GOT3 (cell line): ENCODE data around the gene HIP1.
"Not testable (repeated sequence)": the region's sequence is repeated elsewhere in the genome, so short reads cannot be mapped to it uniquely, and the experiment has no call there.

Experiments
- DNase-seq: peaks from one replicate; lab custom pipeline; 2025; ENCODE audit warnings: mixed read lengths; lab: John Stamatoyannopoulos, UW

HIP1 gene

DNA sequence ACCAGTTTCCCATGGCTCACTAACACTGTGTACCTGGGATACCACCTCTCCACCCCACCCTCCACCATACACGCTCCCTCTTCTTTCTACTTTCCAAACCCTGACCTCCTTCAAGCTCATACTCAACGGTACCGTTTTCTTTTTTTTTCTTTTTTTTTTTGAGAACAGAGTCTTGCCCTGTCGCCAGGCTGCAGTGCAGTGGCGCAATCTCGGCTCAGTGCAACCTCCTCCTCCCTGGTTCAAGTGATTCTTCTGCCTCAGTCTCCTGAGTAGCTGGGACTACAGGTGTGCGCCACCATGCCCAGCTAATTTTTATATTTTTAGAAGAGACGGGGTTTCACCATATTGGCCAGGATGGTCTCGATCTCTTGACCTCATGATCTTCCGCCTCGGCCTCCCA, 129.3 kb downstream of the HIP1 start:
- DNase-seq: not testable (repeated sequence)

DNA sequence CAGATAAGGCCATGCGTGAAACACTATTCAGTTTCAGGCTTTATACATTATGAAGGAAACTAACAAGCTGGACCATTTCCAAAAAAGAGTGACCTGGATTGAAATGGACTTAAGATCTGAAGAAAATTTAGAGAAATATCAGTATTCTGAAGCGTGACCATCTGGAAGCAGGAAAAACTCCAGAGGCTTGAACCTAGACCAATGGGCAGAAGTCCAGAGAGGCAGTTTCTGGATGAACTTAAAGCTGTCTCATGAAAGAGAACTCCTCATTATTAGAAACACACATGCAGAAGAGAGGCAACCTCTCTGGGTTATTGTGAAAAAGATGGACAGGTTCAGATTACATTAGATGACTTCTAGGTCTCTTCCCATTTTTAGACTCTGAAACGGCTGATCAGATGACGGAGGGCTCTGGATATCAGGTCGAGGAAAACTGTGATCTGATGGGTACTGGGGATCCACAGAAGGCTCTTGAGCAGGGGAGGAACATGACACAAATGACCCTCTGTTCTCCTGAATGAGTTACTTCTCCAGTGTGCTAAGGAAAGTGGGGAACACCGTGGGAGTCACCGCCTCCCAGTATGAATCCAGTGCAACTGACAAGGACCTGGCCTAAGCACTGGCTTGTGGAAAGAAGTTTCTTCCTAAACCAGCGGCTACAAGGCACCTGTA, 130.2 kb downstream of the HIP1 start:
- DNase-seq: no peak

GRCh38 chr7:75604408-75604807, 134.3 kb downstream of the HIP1 start:
- DNase-seq: no peak

DNA sequence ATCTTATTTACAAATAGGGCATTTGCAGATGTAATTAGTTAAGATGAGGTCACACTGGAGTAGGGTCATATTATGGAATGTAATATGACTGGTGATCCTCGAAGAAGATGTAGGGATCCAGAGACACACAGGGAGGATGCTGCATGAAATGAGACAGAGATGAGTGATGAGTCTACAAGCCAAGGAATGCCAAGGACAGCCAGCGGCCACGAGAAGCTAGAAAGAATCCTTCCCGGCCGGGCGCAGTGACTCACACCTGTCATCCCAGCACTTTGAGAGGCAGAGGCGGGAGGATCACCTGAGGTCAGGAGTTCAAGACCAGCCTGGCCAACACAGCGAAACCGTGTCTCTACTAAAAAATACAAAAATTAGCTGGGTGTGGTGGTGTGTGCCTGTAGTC, 135.9 kb downstream of the HIP1 start:
- DNase-seq: not testable (repeated sequence)

DNA sequence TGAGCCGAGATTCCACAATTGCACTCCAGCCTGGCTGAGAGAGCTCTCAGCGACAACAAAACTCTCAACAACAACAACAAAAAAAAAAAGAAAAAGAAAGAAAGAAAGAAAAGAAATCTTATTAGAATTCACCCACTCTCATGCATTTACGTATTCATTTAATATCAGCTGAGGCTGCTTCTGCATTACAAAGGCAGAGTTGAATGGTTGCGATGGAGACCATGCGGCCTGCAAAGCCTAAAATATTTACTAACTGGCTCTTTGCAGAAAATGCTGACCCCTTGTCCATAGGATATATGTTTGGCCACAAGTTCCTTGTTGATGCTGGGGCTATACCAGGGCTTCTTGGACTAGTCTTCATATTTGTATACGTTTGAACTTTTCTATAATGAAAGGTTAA, 137.2 kb downstream of the HIP1 start:
- DNase-seq: no peak

- not testable (repeated sequence) for DNase-seq
These were observed 138.0 kb downstream of the HIP1 start for GRCh38 chr7:75600748-75601147.

DNA sequence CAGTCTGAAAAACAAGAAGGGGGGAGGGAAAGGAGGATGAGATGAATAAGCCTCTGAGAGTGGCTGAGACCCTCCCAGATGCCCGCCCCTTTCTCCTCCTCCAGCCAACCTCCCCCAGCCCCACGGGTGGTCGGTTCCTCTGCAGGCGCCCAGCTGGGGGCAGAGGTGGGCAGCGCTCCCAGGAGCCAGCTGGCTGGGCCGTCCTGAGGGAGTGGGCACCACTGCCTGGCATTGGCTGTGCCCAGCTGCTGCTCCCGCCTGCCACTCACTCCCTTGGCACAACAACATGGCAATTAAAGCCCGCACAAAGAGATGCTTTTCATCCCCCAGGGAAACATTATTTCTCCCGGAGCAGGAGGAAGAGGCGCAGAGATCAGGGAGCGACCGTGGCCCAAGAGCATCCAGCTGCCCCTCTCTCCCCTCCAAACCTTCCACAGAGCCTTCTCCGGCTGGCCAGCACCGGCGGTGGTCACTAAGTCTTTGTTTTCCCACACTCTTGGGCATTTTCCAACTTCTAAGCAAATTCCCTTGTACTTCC, 139.4 kb downstream of the HIP1 start:
- DNase-seq: no peak

DNA sequence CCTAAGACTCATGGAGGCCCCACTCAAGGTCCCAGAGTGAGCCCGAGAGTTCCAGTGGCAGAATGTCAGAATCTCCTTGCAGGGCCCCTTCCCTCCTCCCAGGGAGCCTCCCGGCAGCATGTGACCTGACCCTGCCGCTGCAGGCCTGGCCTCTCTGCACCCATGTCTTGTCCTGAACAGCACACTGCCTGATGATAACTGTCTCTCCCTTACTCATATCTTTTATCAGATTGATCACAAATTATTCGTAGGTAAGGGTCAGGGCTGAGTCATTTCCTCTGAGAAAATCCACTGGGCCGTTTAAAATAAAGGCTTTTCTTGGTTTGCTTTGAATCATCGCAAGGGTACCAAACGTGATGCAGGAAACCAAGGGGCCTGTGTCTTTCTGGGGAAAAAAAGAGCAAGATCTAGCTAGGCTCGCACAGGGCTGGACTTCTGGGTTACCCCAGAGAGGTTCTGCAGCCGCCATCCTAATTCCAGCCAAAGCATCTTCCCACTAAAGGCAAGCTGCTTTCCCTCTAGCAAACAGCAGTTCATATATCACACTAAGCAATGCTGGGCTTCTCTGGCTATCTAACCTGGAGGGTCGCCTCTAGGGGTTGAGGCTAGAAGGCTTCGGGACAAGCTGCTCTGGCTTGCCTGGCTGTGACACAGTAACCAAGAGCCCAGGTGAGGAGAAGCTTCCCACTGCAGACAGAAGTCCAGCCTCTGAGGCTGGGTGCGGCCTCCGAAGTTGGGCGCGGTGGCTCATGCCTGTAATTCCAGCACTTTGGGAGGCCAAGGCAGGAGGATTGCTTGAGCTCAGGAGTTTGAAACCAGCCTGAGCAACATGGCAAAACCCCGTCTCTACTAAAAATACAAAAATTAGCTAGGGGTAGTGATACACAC, 141.8 kb downstream of the HIP1 start:
- no peak for DNase-seq

DNA sequence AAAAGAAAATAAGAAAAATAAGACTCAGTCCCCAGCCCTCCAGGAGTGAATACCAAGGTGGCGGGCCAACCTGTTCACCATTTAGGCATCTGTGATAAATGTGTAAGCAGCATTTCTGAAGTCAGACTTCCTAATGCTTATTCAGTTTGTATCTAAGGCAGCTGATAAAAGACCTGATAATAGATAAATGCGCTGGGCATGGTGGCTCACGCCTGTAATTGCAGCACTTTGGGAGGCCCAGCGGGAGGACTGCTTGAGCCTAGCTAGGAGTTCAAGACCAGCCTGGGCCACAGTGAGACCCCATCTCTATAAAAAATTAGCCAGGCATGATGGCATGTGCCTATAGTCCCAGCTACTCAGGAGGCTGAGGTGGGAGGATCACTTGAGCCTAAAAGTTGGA, 143.0 kb downstream of the HIP1 start:
- DNase-seq: no peak

DNA sequence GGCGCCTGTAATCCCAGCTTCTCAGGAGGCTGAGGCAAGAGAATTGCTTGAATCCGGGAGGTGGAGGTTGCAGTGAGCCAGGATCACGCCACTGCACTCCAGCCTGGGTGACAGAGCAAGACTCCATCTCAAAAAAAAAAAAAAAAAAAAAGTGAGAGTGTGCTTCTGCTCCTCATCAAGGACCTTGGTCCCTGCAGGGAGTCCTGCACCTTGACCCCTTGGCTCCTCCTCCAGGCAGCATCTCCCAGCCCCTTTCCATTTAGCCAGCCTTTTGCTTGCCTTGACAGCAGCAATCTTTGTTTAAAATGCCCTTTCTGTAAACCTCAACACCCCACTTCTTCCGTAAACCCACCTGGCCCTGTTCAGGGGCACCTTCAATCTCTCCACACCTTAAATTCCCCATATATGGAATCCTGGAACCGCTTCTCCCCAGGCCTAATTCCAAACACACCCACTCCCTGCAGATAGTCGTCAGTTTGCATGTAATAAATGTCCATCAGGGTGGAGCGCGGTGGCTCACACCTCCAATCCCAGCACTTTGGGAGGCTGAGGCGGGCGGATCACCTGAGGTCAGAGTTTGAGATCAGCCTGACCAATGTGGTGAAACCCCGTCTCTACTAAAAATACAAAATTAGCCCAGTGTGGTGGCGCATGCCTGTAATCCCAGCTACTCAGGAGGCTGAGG, 145.1 kb downstream of the HIP1 start:
- not testable (repeated sequence) for DNase-seq

- no peak for DNase-seq
These were observed 147.1 kb downstream of the HIP1 start for GRCh38 chr7:75591467-75592255.

DNA sequence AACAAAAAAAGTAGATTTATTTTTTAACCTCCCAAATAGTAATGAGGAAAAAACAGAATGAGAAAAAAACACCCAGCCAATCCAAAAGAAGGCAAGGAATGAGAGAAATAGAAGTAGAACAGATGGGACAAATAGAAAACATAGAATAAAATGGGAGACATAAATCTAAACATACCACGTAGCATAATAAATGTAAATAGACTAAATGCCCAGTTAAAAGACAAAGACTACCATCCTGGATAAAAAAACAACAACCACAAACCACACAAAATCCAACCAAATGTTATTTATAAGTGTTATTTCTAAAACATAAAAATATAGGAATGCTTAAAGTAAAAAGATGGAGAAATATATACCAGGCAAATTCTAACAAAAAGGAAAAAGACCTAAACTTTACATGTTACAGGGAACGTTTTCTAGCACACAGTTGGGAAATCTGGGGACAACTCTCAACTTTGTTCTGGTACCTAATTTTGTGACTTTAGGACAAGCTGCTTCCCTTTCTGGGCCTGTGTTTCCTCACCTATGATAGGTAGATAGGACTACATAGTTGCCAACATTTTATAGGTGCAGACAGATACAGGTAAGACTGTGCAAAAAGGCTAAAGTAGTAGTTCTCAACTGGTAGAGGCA, 148.3 kb downstream of the HIP1 start:
- DNase-seq: no peak

GRCh38 chr7:75584354-75584753, 154.4 kb downstream of the HIP1 start:
- no peak for DNase-seq

GRCh38 chr7:75583255-75583654, 155.5 kb downstream of the HIP1 start:
- DNase-seq: no peak

DNA sequence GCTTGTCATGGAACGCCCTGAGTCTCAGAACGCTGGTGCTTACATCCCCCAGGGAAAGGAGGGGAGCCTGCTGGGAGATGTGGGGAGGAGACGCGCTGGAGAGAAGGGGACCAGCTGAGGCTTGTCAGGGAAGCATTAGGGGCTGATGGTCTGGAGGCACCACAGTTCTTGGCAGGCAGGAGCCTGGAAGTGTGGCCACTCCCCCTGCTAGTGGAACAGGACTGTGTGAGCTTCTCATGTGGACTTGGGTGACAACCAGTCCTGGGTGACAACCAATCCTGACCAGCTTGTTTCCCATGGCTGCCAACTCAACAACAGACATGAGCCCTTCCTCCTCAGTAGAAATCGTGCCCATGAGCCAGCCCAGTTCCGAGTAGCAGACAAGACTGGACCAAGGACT, 158.8 kb downstream of the HIP1 start:
- DNase-seq: no peak

DNA sequence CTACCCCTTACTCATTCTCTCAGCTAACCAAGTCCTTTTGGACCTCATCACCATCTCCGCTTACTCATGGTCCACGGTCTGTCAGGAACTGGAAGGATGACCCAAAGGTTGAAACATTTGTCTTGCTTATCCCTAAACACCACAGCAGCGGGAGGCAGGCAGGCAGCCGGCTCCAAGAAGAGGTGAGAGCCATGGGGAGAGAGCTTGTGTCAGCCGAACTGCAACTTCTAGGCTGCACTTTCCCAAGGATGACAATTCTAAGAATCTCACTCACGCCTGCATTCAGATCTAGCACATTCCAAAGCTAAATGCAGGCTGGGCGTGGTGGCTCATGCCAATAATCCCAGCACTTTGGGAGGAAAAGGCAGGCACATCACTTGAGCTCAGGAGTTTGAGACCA, 160.7 kb downstream of the HIP1 start:
- DNase-seq: no peak

DNA sequence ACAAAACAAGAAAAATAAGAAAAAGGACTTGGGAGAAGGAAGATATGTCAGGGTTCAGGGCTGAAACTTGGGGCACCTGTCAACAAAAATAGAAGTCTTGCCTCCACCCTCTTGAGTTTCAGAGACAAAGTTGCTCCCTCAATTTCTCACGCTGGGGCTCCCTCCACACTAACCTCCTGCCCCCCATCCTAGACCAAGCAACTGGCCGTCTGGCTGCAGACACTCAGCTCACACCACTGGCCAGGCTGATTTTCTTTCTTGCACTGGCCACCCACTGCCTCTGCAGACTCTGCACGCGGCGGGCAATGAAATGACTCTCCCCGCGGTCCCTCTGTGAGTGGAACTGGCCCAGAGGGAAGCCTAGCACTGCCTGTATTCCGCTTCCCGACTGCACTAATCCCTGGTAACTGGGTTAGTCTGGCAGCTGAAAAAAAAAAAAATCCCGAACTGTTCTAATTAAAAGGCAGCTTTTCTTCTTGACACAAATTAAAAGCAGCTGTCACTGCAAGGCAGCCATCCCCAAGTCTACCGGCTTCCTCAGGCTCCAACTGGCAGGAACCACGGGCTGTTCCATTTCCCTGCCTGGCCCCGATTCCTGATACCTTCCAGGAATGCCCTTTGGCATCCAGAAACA, 163.1 kb downstream of the HIP1 start:
- DNase-seq: no peak

- DNase-seq: no peak
These were observed 165.2 kb downstream of the HIP1 start for GRCh38 chr7:75573477-75574019.

DNA sequence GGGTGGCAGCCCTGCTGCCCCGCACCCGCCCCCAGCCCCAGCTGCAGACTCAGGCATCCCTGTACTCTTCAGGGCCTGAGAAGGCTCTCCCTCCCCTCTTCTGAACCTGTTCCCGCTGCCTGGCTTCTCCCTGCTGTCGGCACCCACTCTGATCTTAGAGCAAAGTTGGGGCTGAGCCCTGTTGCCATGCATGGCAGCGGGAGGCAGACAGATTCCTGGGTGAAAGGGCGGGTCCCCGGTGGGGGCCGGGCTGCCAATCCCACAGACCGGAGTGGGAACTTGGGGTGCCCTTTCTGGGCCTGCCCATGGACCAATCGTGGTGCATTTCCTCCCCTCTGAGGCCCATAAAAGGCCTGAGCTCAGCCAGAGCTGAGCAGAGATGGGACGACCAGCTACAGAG, 165.9 kb downstream of the HIP1 start:
- DNase-seq: no peak

DNA sequence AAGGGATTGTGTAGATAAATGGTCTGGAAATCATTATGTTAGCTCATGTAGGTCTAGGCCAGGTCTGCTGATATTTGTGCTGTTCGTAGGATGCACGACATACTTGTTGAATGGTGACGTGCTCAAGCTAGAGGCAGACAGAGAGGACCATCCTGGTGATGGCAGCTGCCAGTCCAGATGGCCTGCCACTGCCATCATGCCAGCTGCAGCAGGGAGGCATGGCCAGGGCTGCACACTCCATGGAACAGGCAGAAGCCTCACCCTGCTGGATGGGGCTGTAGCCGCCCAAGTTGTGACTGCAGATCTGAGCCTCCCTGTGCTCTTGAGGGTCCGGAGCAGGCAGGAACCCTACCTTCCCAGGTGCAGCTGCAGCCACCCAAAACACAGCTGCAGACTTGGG, 166.3 kb downstream of the HIP1 start:
- DNase-seq: no peak

GRCh38 chr7:75571209-75571608, 167.5 kb downstream of the HIP1 start:
- DNase-seq: no peak
